Left ventricle myocardium inferior (tissue), 1 donor: ENCODE results near the gene GNLY. TPM values are rescaled to one million over a fixed set of nuclear protein-coding genes. Genes with fewer than 3 reads are reported as not detected.

Experiments
- DNase-seq: peaks from one replicate; pipeline ENCODE4 v3.0.0-alpha.2; 2020
- H3K27ac ChIP-seq: fragments of 200-600 bp; replicated peaks from 2 replicates; pipeline ENCODE4 v1.8.0; 2021
- H3K27me3 ChIP-seq: fragments of 200-600 bp; 2 replicates; pipeline ENCODE4 v1.8.0; 2021; ENCODE audit warnings: low read depth
- H3K36me3 ChIP-seq: fragments of 200-600 bp; 2 replicates; pipeline ENCODE4 v1.8.0; 2021
- H3K4me1 ChIP-seq: fragments of 200-600 bp; 2 replicates; pipeline ENCODE4 v1.8.0; 2021
- H3K4me3 ChIP-seq: fragments of 200-600 bp; 2 replicates; pipeline ENCODE4 v1.8.0; 2021; ENCODE audit warnings: mild to moderate bottlenecking, moderate library complexity
- H3K9me3 ChIP-seq: fragments of 200-600 bp; replicated peaks from 2 replicates; pipeline ENCODE4 v1.8.0; 2021
- intact Hi-C: fragments of 100-400 bp; cut with micrococcal nuclease; formaldehyde crosslinking; loops from one replicate; pipeline ENCODE4 v1.11.0; 2022
- total RNA-seq: library from RNA; stranded (reverse); fragmentation: NEBNext Ultra II Directional; extraction: Animal tissue kit (Norgen Biotek cat#: 25700); gene quantifications from one replicate; pipeline ENCODE4 v1.2.1, GENCODE V29; 2021
- TF ChIP-seq, protein P1 (sequence below): fragments of 200-600 bp; IDR thresholded peaks from 2 replicates; pipeline ENCODE4 v1.8.0; 2021; ENCODE audit warnings: antibody characterized with exemption, mild to moderate bottlenecking, borderline replicate concordance
- donor health status: DM: no; HTN: yes; CAD: no; lungs with severe emphysema.

Gene GNLY
- total RNA-seq, 1 donor from 2014 or later, result 1.5 TPM

DNA sequence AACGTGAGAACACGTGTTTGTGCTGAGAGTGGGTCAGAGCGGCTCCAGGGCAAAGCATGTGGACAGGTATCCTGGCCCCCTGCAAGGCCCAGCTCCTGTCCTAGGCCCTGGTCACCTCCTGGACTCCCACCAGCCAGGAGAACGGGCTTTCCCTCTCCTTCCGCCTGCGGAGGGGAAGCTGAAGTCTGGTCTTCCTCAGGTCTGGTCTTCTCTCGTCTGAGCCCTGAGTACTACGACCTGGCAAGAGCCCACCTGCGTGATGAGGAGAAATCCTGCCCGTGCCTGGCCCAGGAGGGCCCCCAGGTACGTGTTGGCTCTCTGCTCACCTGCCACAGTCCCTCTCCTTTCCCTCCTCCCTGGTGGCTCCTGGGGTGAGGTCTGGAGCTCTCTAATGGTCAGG is 963 bp downstream of the GNLY start:
- intact Hi-C loops, result no loop called here
- DNase-seq, result no peak
- Histone ChIP-seq H3K36me3 (no peaks in the 10 kb centered on the region), H3K4me1 (no peaks in the 10 kb centered on the region), H3K4me3 (no peak overlapping the region), H3K27ac (no peak overlapping the region), H3K27me3 (no peaks in the 10 kb centered on the region), H3K9me3 (no peaks in the 10 kb centered on the region)
- TF ChIP-seq, protein P1, sequence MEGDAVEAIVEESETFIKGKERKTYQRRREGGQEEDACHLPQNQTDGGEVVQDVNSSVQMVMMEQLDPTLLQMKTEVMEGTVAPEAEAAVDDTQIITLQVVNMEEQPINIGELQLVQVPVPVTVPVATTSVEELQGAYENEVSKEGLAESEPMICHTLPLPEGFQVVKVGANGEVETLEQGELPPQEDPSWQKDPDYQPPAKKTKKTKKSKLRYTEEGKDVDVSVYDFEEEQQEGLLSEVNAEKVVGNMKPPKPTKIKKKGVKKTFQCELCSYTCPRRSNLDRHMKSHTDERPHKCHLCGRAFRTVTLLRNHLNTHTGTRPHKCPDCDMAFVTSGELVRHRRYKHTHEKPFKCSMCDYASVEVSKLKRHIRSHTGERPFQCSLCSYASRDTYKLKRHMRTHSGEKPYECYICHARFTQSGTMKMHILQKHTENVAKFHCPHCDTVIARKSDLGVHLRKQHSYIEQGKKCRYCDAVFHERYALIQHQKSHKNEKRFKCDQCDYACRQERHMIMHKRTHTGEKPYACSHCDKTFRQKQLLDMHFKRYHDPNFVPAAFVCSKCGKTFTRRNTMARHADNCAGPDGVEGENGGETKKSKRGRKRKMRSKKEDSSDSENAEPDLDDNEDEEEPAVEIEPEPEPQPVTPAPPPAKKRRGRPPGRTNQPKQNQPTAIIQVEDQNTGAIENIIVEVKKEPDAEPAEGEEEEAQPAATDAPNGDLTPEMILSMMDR, result no peak

DNA sequence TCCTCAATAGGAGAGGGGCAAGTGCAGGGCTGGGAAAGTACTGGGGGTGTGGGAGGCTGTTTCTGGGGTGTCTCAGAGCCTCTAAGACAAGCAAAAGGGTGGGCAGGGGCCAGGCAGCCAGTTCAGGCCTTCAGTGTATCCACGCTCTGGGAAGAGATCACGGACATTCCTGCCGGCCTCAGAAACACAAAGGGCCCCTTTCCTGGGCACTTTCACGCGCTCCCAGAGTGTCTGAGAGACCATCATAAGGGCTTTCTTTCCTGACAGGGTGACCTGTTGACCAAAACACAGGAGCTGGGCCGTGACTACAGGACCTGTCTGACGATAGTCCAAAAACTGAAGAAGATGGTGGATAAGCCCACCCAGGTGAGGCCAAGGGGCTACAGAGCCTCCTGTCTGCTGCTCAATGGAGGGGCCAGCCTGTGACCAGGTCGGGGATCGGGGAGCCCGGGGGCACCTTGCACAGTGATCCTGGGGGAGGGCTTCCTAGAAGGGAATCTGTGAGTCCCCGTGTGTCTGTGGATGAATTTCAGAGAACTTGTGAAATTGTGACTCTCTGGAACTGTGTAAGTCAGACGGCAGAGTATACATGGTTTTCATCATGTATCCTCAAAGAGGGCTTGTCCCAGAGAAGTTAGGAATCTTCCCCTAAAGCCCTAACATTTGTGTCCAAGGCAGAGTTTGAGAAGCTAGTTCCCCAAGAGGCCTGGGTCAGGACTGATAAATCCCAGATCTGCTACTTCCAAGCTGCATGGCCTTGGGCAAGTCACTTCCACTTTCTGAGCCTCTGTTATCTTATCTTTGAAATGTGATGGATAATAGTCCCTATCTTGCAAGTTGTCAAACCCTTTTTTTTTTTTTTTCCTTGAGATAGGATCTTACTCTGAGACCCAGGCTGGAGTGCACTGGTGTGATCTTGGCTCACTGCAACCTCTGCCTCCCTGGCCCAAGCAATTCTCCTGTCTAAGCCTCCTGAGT is 1.8 kb downstream of the GNLY start:
- H3K4me3 ChIP-seq, result no peak overlapping the region
- intact Hi-C loops, result no loop called here
- no peaks in the 10 kb centered on the region for H3K27me3 ChIP-seq
- H3K4me1 ChIP-seq, result no peaks in the 10 kb centered on the region
- no peaks in the 10 kb centered on the region for H3K9me3 ChIP-seq
- no peak for DNase-seq
- H3K27ac ChIP-seq, result no peak overlapping the region
- no peaks in the 10 kb centered on the region for H3K36me3 ChIP-seq
- TF ChIP-seq, protein P1, result no peak

DNA sequence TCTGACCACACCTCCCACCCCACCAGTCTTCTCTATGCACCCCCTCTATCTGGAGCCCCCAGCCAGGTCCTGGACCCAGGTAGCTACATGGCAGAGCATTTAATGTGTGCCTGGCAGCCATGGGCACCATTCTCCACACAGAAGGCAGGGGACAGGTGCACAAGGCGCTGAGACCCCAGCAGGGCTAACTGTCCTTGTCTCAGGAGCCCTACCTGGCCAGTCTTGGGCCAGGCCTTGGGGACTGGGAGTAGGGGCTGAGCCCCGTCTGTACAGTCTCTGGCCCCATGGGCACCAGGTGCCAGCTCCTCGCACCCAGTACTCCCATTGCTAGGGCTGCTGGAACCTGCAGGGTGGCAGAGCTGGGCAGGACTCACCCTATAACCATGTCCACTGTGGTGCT is 2.9 kb downstream of the GNLY start:
- TF ChIP-seq, protein P1, result no peak
- no peak overlapping the region for H3K27ac ChIP-seq
- H3K4me1 ChIP-seq, result no peaks in the 10 kb centered on the region
- no peak for DNase-seq
- intact Hi-C loops, result no loop called here
- H3K36me3 ChIP-seq, result no peaks in the 10 kb centered on the region
- H3K4me3 ChIP-seq, result no peak overlapping the region
- H3K9me3 ChIP-seq, result no peaks in the 10 kb centered on the region
- no peaks in the 10 kb centered on the region for H3K27me3 ChIP-seq

DNA sequence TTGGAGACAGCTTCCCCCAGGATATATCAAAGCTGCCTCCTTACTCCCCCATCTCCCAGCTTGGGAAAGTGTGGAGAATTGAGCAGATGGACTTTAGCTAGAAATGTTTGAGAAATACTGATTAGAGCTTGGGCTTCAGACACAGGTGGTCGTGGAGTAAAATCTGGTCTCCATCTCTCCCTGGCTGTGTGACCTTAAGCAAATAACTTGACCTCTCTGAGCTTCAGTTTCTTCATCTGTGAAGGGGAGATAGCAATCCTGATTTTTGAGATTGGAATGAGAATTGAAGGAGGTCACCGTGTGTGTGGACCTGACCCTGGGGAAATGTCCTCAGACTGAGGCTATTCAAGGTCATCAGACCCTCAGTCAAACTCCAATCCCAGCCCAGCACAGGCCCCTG is 3.6 kb downstream of the GNLY start:
- no peaks in the 10 kb centered on the region for H3K27me3 ChIP-seq
- H3K36me3 ChIP-seq, result no peaks in the 10 kb centered on the region
- H3K27ac ChIP-seq, result no peak overlapping the region
- DNase-seq, result no peak
- TF ChIP-seq, protein P1, result no peak
- H3K4me3 ChIP-seq, result no peak overlapping the region
- intact Hi-C loops, result no loop called here
- no peaks in the 10 kb centered on the region for H3K4me1 ChIP-seq
- no peaks in the 10 kb centered on the region for H3K9me3 ChIP-seq

DNA sequence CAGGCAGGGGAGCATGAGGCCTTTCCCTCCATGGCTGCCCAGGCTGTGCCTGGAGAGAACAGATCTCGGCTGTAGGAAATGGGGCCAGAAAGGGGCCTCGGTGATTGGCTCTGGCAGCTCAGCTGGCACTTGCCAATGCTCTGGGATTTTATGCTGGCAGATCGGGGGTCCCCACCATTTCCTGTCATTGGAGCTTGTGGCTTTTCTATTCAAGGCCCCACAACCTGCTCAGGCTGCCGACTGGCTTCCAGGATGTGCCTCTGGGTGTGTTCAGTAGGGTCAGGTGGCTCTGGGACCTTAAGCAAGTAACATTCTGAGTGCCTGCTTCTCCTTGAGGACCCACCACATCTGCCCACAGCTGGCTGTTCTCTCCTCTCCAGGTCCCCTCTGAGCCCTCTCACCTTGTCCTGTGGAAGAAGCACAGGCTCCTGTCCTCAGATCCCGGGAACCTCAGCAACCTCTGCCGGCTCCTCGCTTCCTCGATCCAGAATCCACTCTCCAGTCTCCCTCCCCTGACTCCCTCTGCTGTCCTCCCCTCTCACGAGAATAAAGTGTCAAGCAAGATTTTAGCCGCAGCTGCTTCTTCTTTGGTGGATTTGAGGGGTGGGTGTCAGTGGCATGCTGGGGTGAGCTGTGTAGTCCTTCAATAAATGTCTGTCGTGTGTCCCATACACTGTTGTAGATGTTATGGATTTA is 4.2 kb downstream of the GNLY start:
- no peak overlapping the region for H3K4me3 ChIP-seq

More for the DNA sequence above, 4.2 kb downstream of the GNLY start:
- TF ChIP-seq, protein P1, result no peak
- DNase-seq, result no peak
- intact Hi-C loops, result no loop called here
- Histone ChIP-seq H3K36me3 (no peaks in the 10 kb centered on the region), H3K4me1 (no peaks in the 10 kb centered on the region), H3K27me3 (no peaks in the 10 kb centered on the region), H3K9me3 (no peaks in the 10 kb centered on the region), H3K27ac (no peak overlapping the region)
